H1 (cell line): ENCODE data around the gene CCT5. TPM values are rescaled to one million over a fixed set of nuclear protein-coding genes. Genes with fewer than 3 reads are reported as not detected.

Experiments used
- CTCF ChIA-PET: fragments of 300-600 bp; sonication (Branson Sonifier 250); formaldehyde crosslinking; loops from one replicate; lab custom pipeline; 2021; ENCODE audit not compliant: partially characterized antibody; lab: Charles Lee
- POLR2A ChIA-PET: fragments of 300-600 bp; sonication (Branson Sonifier 250); formaldehyde crosslinking; loops from one replicate; lab custom pipeline; 2021; ENCODE audit warnings: inconsistent platforms; ENCODE audit not compliant: partially characterized antibody; lab: Charles Lee
- DNase-seq, 2 experiments: peaks; one replicate each; pipeline versions ENCODE4 v3.0.0 to v3.0.0-alpha.2; 2010 to 2022; ENCODE audit warnings: low spot score in 2 of 2, low read depth in 1 of 2, mixed read lengths in 1 of 2
- FAIRE-seq: peaks from 2 replicates; lab custom pipeline; 2011; peaks lifted over from hg19 to GRCh38; lab: Jason Lieb, UNC
- H2AFZ ChIP-seq: 2 replicates; pipeline ENCODE4 v1.8.1; 2012; ENCODE audit warnings: low read length, inconsistent platforms
- H2AK5ac ChIP-seq: 2 replicates; pipeline ENCODE4 v1.6.1; 2013; ENCODE audit warnings: low read depth, low read length
- H2BK120ac ChIP-seq: replicated peaks from 2 replicates; pipeline ENCODE3; 2013; ENCODE audit warnings: low read depth, low read length, inconsistent platforms
- H2BK12ac ChIP-seq: 2 replicates; pipeline ENCODE4 v1.6.1; 2013; ENCODE audit warnings: low read depth, low read length
- H2BK15ac ChIP-seq: 2 replicates; pipeline ENCODE4 v1.6.1; 2013; ENCODE audit warnings: low read length
- H2BK20ac ChIP-seq: 2 replicates; pipeline ENCODE4 v1.6.1; 2013; ENCODE audit warnings: low read length
- H2BK5ac ChIP-seq: 2 replicates; pipeline ENCODE4 v1.6.1; 2013; ENCODE audit warnings: low read depth, low read length
- H3K14ac ChIP-seq: 2 replicates; pipeline ENCODE4 v1.6.1; 2013; ENCODE audit warnings: inconsistent platforms; ENCODE audit not compliant: insufficient read length
- H3K18ac ChIP-seq: 2 replicates; pipeline ENCODE4 v1.6.1; 2013; ENCODE audit warnings: low read length; ENCODE audit errors: extremely low read depth
- H3K23ac ChIP-seq: 2 replicates; pipeline ENCODE4 v1.6.1; 2013; ENCODE audit warnings: inconsistent platforms; ENCODE audit not compliant: insufficient read length
- H3K23me2 ChIP-seq: 2 replicates; pipeline ENCODE4 v1.6.1; 2013; ENCODE audit warnings: low read depth, low read length
- H3K27ac ChIP-seq: 2 replicates; pipeline ENCODE4 v1.6.1; 2011; ENCODE audit warnings: low read depth, low read length, inconsistent platforms
- H3K27me3 ChIP-seq, 4 experiments: replicated peaks in 1 of 4; 1 replicate in 1 of 4; 2 replicates in 3 of 4; pipeline versions ENCODE4 v1.6.1 to v1.8.1; 2011 to 2013; ENCODE audit warnings: low read length in 3 of 4, mild to moderate bottlenecking in 3 of 4, inconsistent platforms in 2 of 4, mixed read lengths in 2 of 4, moderate library complexity in 1 of 4; ENCODE audit not compliant: control insufficient read depth in 3 of 4, insufficient read depth in 3 of 4; ENCODE audit errors: extremely low read depth in 1 of 4
- H3K36me3 ChIP-seq, 4 experiments: 2 replicates each; pipeline versions ENCODE4 v1.6.1 to v1.8.1; 2011 to 2013; ENCODE audit warnings: mild to moderate bottlenecking in 4 of 4, low read length in 3 of 4, moderate library complexity in 2 of 4, control low read depth in 1 of 4, inconsistent platforms in 1 of 4; ENCODE audit not compliant: insufficient read depth in 4 of 4, control insufficient read depth in 2 of 4
- H3K4ac ChIP-seq: replicated peaks from 2 replicates; pipeline ENCODE3; 2013; ENCODE audit warnings: low read length, low read depth, mixed read lengths, inconsistent platforms; ENCODE audit not compliant: insufficient read length
- H3K4me1 ChIP-seq, 4 experiments: replicated peaks in 1 of 4; 1 replicate in 1 of 4; 2 replicates in 3 of 4; pipeline versions ENCODE4 v1.6.1 to v1.8.1; 2011 to 2013; ENCODE audit warnings: low read length in 3 of 4, inconsistent platforms in 2 of 4, mixed read lengths in 1 of 4; ENCODE audit not compliant: insufficient read depth in 4 of 4, control insufficient read depth in 3 of 4
- H3K4me2 ChIP-seq, 2 experiments: 2 replicates each; pipeline versions ENCODE4 v1.6.1 to v1.8.1; 2011 to 2013; ENCODE audit warnings: low read depth in 2 of 2, low read length in 2 of 2, control low read depth in 1 of 2, inconsistent platforms in 1 of 2, mild to moderate bottlenecking in 1 of 2; ENCODE audit not compliant: insufficient read depth in 1 of 2
- H3K4me3 ChIP-seq, 4 experiments: fragments of 200-600, 300-600 bp in 1 of 4; sonication (generic), shearing (Covaris generic), sonication (Bioruptor Twin) in 1 of 4; 2 replicates each; pipeline versions ENCODE4 v1.5.1 to v1.8.1; 2011 to 2016; ENCODE audit warnings: low read length in 4 of 4, low read depth in 3 of 4, control low read depth in 2 of 4, inconsistent platforms in 2 of 4, mild to moderate bottlenecking in 2 of 4, mixed read lengths in 1 of 4, moderate library complexity in 1 of 4; ENCODE audit not compliant: insufficient read depth in 2 of 4; ENCODE audit errors: extremely low read depth in 1 of 4
- H3K56ac ChIP-seq: replicated peaks from 2 replicates; pipeline ENCODE3; 2013; ENCODE audit warnings: low read depth, mild to moderate bottlenecking, mixed read lengths, low read length, inconsistent platforms; ENCODE audit not compliant: insufficient read length
- H3K79me1 ChIP-seq: 2 replicates; pipeline ENCODE4 v1.6.1; 2013; ENCODE audit warnings: low read depth, low read length, control low read depth
- H3K79me2 ChIP-seq, 2 experiments: 2 replicates each; pipeline versions ENCODE4 v1.6.1 to v1.8.1; 2012 to 2013; ENCODE audit warnings: low read length in 2 of 2, mild to moderate bottlenecking in 2 of 2, inconsistent platforms in 1 of 2; ENCODE audit not compliant: insufficient read depth in 2 of 2, control insufficient read depth in 1 of 2
- H3K9ac ChIP-seq, 4 experiments: replicated peaks in 1 of 4; 1 replicate in 1 of 4; 2 replicates in 3 of 4; pipeline versions ENCODE4 v1.6.1 to v1.8.1; 2011 to 2013; ENCODE audit warnings: low read depth in 3 of 4, low read length in 3 of 4, control low read depth in 2 of 4, mild to moderate bottlenecking in 2 of 4, moderate library complexity in 2 of 4, inconsistent platforms in 1 of 4; ENCODE audit errors: extremely low read depth in 1 of 4
- H3K9me3 ChIP-seq, 2 experiments: 2 replicates each; pipeline versions ENCODE4 v1.6.1 to v1.8.1; 2012 to 2013; ENCODE audit warnings: mild to moderate bottlenecking in 2 of 2, moderate library complexity in 2 of 2, control low read depth in 1 of 2, inconsistent platforms in 1 of 2, low read depth in 1 of 2, low read length in 1 of 2, mixed read lengths in 1 of 2; ENCODE audit not compliant: insufficient read depth in 2 of 2
- H4K20me1 ChIP-seq, 2 experiments: replicated peaks in 1 of 2; 2 replicates each; pipeline versions ENCODE3 to v1.8.1; 2011 to 2013; ENCODE audit warnings: inconsistent platforms in 2 of 2, low read length in 2 of 2, mild to moderate bottlenecking in 1 of 2; ENCODE audit not compliant: insufficient read depth in 2 of 2, control insufficient read depth in 1 of 2
- H4K5ac ChIP-seq: 2 replicates; pipeline ENCODE4 v1.6.1; 2013; ENCODE audit warnings: low read length, low read depth, mixed read lengths, inconsistent platforms; ENCODE audit not compliant: insufficient read length
- H4K8ac ChIP-seq: 2 replicates; pipeline ENCODE4 v1.8.0; 2013; ENCODE audit warnings: mild to moderate bottlenecking, moderate library complexity, low read length, inconsistent platforms; ENCODE audit not compliant: insufficient read depth; ENCODE audit errors: extremely low read depth
- H4K91ac ChIP-seq: replicated peaks from 2 replicates; pipeline ENCODE3; 2013; ENCODE audit warnings: low read length, mixed read lengths, inconsistent platforms; ENCODE audit not compliant: insufficient read length
- CEBPB ChIP-seq: IDR thresholded peaks from 2 replicates; pipeline ENCODE4 v1.6.1; 2012; ENCODE audit warnings: low read depth, low read length
- CHD2 ChIP-seq: IDR thresholded peaks from 2 replicates; pipeline ENCODE4 v1.6.1; 2012; ENCODE audit warnings: low read length, improper control_type of control experiment
- CTCF ChIP-seq, 3 experiments: IDR thresholded peaks; 1 replicate in 2 of 3; 2 replicates in 1 of 3; pipeline versions ENCODE4 v1.5.1 to v1.6.1; 2011; ENCODE audit warnings: low read length in 3 of 3, mild to moderate bottlenecking in 3 of 3, inconsistent platforms in 2 of 3, low read depth in 1 of 3, moderate library complexity in 1 of 3; ENCODE audit not compliant: insufficient read depth in 1 of 3; ENCODE audit errors: control extremely low read depth in 1 of 3
- RAD21 ChIP-seq, 2 experiments: IDR thresholded peaks in 1 of 2; conservative IDR thresholded peaks in 1 of 2; 2 replicates each; pipeline ENCODE4 v1.6.1; 2011; ENCODE audit warnings: low read depth in 2 of 2, low read length in 2 of 2, improper control_type of control experiment in 1 of 2, inconsistent platforms in 1 of 2, mild to moderate bottlenecking in 1 of 2, moderate library complexity in 1 of 2
- SP4 ChIP-seq: IDR thresholded peaks from 2 replicates; pipeline ENCODE4 v1.6.1; 2012; ENCODE audit warnings: low read length, inconsistent platforms
- SRF ChIP-seq: IDR thresholded peaks from 2 replicates; pipeline ENCODE4 v1.6.1; 2011; ENCODE audit warnings: mild to moderate bottlenecking, low read depth, low read length, moderate library complexity
- WGBS, 2 experiments: shearing (Covaris generic) in 1 of 2; methylation state at CpG; one replicate each; pipeline versions ENCODE4 v1.1.6 to v1.1.7; 2013 to 2015; ENCODE audit warnings: low lambda C conversion rate in 2 of 2, mixed read lengths in 2 of 2, inconsistent platforms in 1 of 2, low coverage in 1 of 2, missing lambda C conversion rate in 1 of 2; ENCODE audit not compliant: insufficient replicate concordance in 2 of 2, insufficient coverage in 1 of 2, insufficient read length in 1 of 2; ENCODE audit errors: extremely low coverage in 1 of 2, missing lambda C conversion rate in 1 of 2; 5-methylcytosine and 5-hydroxymethylcytosine counted together
- polyA plus RNA-seq, 7 experiments: library from polyadenylated mRNA; depleted of rRNA in 3 of 7; stranded (reverse) in 5 of 7; unstranded in 2 of 7; fragments of >200 nt in 5 of 7; fragments of 200-250 nt in 2 of 7; gene quantifications; 1 replicate in 5 of 7; 2 replicates in 1 of 7; 4 replicates in 1 of 7; pipeline versions ENCODE4 v1.2.1 to v1.2.3, GENCODE V29; 2011 to 2013; ENCODE audit warnings: missing spikeins in 2 of 7, mixed read lengths in 2 of 7
- total RNA-seq: library from RNA; stranded (reverse); fragmentation: NEBNext Ultra II Directional; extraction: Animal tissue kit (Norgen Biotek cat#: 25700); gene quantifications from 2 replicates; pipeline ENCODE4 v1.2.1, GENCODE V29; 2021

Gene CCT5
- total and polyA plus RNA-seq, 2 of the 8 experiments (the other 6 are each of a cell fraction or from before 2014, with no cell fraction given): 425 to 549 TPM

GRCh38 chr5:10233505-10233904 lies 16.6 kb upstream of the CCT5 start:
- CTCF ChIA-PET: interaction anchor here (0.6 to 2.2 kb wide), 9 partner anchors 14 to 720 kb away, joined by 3 to 8 read pairs (median 4); no protein-coding TSS in a partner anchor
- H2BK20ac ChIP-seq: no peak overlapping the region
- no peak overlapping the region for H2BK5ac ChIP-seq
- no peak overlapping the region for H2AFZ ChIP-seq
- H3K4me1 ChIP-seq: no peaks in the 10 kb centered on the region
- H2BK12ac ChIP-seq: no peak overlapping the region
- H3K27ac ChIP-seq: no peak overlapping the region
- no peak overlapping the region for H4K8ac ChIP-seq
- H4K5ac ChIP-seq: no peak overlapping the region
- no peak overlapping the region for H3K9ac ChIP-seq
- POLR2A ChIA-PET: interaction anchor here (0.6 to 2.3 kb wide), 3 partner anchors 15 to 79 kb away, joined by 3 to 10 read pairs (median 4); partner anchors contain the start of genes ATPSCKMT and CCT5
- H3K36me3 ChIP-seq: peaks cover 0 to 5% (median 0%) of the 10 kb centered on the region in 4 experiments; a peak in 2 of 8 replicates
- no peak overlapping the region for H2BK15ac ChIP-seq
- H3K4me3 ChIP-seq: no peak overlapping the region
- no peak overlapping the region for H3K4ac ChIP-seq
- WGBS, 2 experiments: 72% methylated on average over 7 of the region's 7 CpGs; no CpG with 5 or more reads in 1 of the 2 experiments
- no peak overlapping the region for H3K4me2 ChIP-seq
- H4K91ac ChIP-seq: no peak overlapping the region
- H3K79me1 ChIP-seq: no peaks in the 10 kb centered on the region
- H2BK120ac ChIP-seq: no peak overlapping the region
- no peaks in the 10 kb centered on the region for H3K27me3 ChIP-seq
- H3K14ac ChIP-seq: no peak overlapping the region
- no peaks in the 10 kb centered on the region for H3K9me3 ChIP-seq
- FAIRE-seq (no peak), DNase-seq (no peak)
- H2AK5ac ChIP-seq: no peak overlapping the region
- H4K20me1 ChIP-seq: no peaks in the 10 kb centered on the region
- H3K23me2 ChIP-seq: no peaks in the 10 kb centered on the region
- TF ChIP-seq CEBPB: peak; percentile 50
- no peak for TF ChIP-seq CHD2
- TF ChIP-seq SRF: no peak
- TF ChIP-seq SP4: no peak
- TF ChIP-seq CTCF (IDR thresholded peaks at IDR 0.05; ENCODE audit: control extremely low read depth in 1 of 3, insufficient read depth in 1 of 3, low read depth in 1 of 3, low read length in 3 of 3): peak; percentile 7 to 18 (median 11); a peak in 3 of 4 replicates
- peak; percentile 54 to 58 for TF ChIP-seq RAD21 (IDR thresholded peaks at IDR 0.05 in 1 of 2, conservative IDR thresholded peaks at IDR 0.05 in 1 of 2; ENCODE audit: low read depth in 2 of 2, low read length in 2 of 2)
- H3K79me2 ChIP-seq: no peaks in the 10 kb centered on the region
- H3K18ac ChIP-seq: no peak overlapping the region
- no peak overlapping the region for H3K23ac ChIP-seq
- no peak overlapping the region for H3K56ac ChIP-seq
